Upper lobe of left lung (tissue), 4 donors: ENCODE results near the gene SNAPC4.

Source experiments
- EP300 ChIP-seq, 4 donors: sonication (generic); formaldehyde crosslinking; IDR thresholded peaks; one replicate each; pipeline ENCODE4 v1.5.1; 2017; ENCODE audit warnings: antibody characterized with exemption in 4 of 4, control low read depth in 2 of 4
- POLR2A ChIP-seq, 4 donors: fragments of 450-650 bp; IDR thresholded peaks; one replicate each; pipeline ENCODE4 v1.5.1; 2016 to 2017; ENCODE audit warnings: antibody characterized with exemption in 4 of 4, mild to moderate bottlenecking in 2 of 4
- POLR2AphosphoS5 ChIP-seq, 2 donors: sonication (generic); formaldehyde crosslinking; IDR thresholded peaks; one replicate each; pipeline ENCODE4 v1.5.1; 2017; ENCODE audit warnings: antibody characterized with exemption in 2 of 2
- TF ChIP-seq, protein P1 (sequence below), 6 experiments: fragments of 450-650 bp in 4 of 6; fragments of 200-600 bp in 2 of 6; sonication (generic) in 2 of 6; IDR thresholded peaks; one replicate each; pipeline ENCODE4 v1.5.1; 2016 to 2019; ENCODE audit warnings: antibody characterized with exemption in 6 of 6

DNA sequence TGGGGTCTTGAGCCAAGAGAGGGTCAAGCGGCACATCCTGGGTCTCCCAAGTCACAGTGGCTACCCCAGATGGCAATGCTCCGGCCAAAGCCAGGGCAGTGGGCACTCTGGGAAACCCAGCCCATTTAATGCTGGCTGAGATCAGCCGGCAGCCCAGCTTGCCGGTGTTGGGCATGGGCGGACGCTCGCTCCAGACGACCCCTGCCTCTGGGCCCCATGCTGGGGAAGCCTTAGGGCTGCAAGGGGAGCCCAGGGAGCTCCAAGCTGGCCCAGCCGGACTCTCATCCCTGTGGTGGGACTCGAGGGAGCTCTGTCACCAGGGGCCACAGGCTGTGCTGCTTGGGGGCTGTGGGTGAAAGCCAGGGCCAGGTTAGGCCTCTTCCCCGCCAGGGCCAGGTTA, 20.6 kb downstream of the SNAPC4 start:
- TF ChIP-seq, protein P1, sequence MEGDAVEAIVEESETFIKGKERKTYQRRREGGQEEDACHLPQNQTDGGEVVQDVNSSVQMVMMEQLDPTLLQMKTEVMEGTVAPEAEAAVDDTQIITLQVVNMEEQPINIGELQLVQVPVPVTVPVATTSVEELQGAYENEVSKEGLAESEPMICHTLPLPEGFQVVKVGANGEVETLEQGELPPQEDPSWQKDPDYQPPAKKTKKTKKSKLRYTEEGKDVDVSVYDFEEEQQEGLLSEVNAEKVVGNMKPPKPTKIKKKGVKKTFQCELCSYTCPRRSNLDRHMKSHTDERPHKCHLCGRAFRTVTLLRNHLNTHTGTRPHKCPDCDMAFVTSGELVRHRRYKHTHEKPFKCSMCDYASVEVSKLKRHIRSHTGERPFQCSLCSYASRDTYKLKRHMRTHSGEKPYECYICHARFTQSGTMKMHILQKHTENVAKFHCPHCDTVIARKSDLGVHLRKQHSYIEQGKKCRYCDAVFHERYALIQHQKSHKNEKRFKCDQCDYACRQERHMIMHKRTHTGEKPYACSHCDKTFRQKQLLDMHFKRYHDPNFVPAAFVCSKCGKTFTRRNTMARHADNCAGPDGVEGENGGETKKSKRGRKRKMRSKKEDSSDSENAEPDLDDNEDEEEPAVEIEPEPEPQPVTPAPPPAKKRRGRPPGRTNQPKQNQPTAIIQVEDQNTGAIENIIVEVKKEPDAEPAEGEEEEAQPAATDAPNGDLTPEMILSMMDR (IDR thresholded peaks at IDR 0.05): no peak
- no peak for TF ChIP-seq POLR2AphosphoS5 (IDR thresholded peaks at IDR 0.05)
- TF ChIP-seq POLR2A (IDR thresholded peaks at IDR 0.05): no peak
- no peak for TF ChIP-seq EP300 (IDR thresholded peaks at IDR 0.05)
